Tibial nerve (tissue), 4 donors: ENCODE measurements around the gene SSTR3. TPM values are rescaled to one million over a fixed set of nuclear protein-coding genes. Genes with fewer than 3 reads are reported as not detected.
"Not testable (repeated sequence)": the region's sequence is repeated elsewhere in the genome, so short reads cannot be mapped to it uniquely, and the experiment has no call there.

Experiments
- DNase-seq, 2 donors: peaks; one replicate each; pipeline ENCODE4 v3.0.0-alpha.2; 2019; ENCODE audit warnings: low spot score in 2 of 2
- H3K27ac ChIP-seq, 4 donors: fragments of 200-600 bp; sonication (generic) in 3 of 4; one replicate each; pipeline ENCODE4 v1.5.1; 2017 to 2019; ENCODE audit warnings: mild to moderate bottlenecking in 1 of 4
- H3K27me3 ChIP-seq, 2 donors: fragments of 200-600 bp; sonication (generic) in 1 of 2; one replicate each; pipeline versions ENCODE4 v1.5.1 to v1.6.0; 2017 to 2019
- H3K36me3 ChIP-seq, 3 donors: fragments of 200-600 bp; sonication (generic); one replicate each; pipeline ENCODE4 v1.5.1; 2018 to 2019
- H3K4me1 ChIP-seq, 4 donors: fragments of 200-600 bp; sonication (generic) in 3 of 4; one replicate each; pipeline ENCODE4 v1.5.1; 2017 to 2019
- H3K4me3 ChIP-seq, 4 donors: fragments of 200-600 bp; sonication (generic) in 3 of 4; one replicate each; pipeline ENCODE4 v1.5.1; 2017 to 2019; ENCODE audit warnings: mild to moderate bottlenecking in 1 of 4, moderate library complexity in 1 of 4
- H3K9me3 ChIP-seq, 4 donors: fragments of 200-600 bp; sonication (generic) in 3 of 4; one replicate each; pipeline ENCODE4 v1.5.1; 2017 to 2019
- EP300 ChIP-seq, 2 donors: sonication (generic); formaldehyde crosslinking; IDR thresholded peaks; one replicate each; pipeline ENCODE4 v1.6.1; 2017; ENCODE audit warnings: antibody characterized with exemption in 2 of 2, mild to moderate bottlenecking in 1 of 2
- POLR2A ChIP-seq, 2 donors: fragments of 450-650 bp; IDR thresholded peaks; one replicate each; pipeline ENCODE4 v1.6.1; 2017; ENCODE audit warnings: antibody characterized with exemption in 2 of 2, mild to moderate bottlenecking in 2 of 2, moderate library complexity in 2 of 2
- WGBS, 2 donors: methylation state at CpG; one replicate each; pipeline ENCODE4 v1.1.5; 2018; 5-methylcytosine and 5-hydroxymethylcytosine counted together
- total RNA-seq, 4 donors: library from RNA; depleted of rRNA; stranded (reverse); fragments of >200 nt; gene quantifications; one replicate each; pipeline ENCODE4 v1.1.0, GENCODE V29; 2016
- TF ChIP-seq, protein P1 (sequence below), 5 experiments: fragments of 200-600 bp in 3 of 5; fragments of 450-650 bp in 2 of 5; sonication (generic) in 3 of 5; IDR thresholded peaks; one replicate each; pipeline ENCODE4 v1.5.1; 2016 to 2019; ENCODE audit warnings: antibody characterized with exemption in 5 of 5, mild to moderate bottlenecking in 3 of 5, moderate library complexity in 2 of 5

SSTR3 gene
- total RNA-seq, 4 donors from 2014 or later, result not detected

GRCh38 chr22:37171662-37172061, 40.6 kb downstream of the SSTR3 start:
- no peaks in the 10 kb centered on the region for H3K9me3 ChIP-seq
- peaks cover 0 to 30% (median 11%) of the 10 kb centered on the region in 4 donors for H3K4me1 ChIP-seq
- no peaks in the 10 kb centered on the region for H3K36me3 ChIP-seq
- H3K27ac ChIP-seq, result no peak overlapping the region
- no peak overlapping the region for H3K4me3 ChIP-seq
- no peak for DNase-seq
- no peaks in the 10 kb centered on the region for H3K27me3 ChIP-seq
- 60 to 70% methylated on average over 5 of the region's 5 CpGs for WGBS, 2 donors
- TF ChIP-seq, protein P1, sequence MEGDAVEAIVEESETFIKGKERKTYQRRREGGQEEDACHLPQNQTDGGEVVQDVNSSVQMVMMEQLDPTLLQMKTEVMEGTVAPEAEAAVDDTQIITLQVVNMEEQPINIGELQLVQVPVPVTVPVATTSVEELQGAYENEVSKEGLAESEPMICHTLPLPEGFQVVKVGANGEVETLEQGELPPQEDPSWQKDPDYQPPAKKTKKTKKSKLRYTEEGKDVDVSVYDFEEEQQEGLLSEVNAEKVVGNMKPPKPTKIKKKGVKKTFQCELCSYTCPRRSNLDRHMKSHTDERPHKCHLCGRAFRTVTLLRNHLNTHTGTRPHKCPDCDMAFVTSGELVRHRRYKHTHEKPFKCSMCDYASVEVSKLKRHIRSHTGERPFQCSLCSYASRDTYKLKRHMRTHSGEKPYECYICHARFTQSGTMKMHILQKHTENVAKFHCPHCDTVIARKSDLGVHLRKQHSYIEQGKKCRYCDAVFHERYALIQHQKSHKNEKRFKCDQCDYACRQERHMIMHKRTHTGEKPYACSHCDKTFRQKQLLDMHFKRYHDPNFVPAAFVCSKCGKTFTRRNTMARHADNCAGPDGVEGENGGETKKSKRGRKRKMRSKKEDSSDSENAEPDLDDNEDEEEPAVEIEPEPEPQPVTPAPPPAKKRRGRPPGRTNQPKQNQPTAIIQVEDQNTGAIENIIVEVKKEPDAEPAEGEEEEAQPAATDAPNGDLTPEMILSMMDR (IDR thresholded peaks at IDR 0.05), result no peak
- TF ChIP-seq EP300 (IDR thresholded peaks at IDR 0.05), result no peak
- TF ChIP-seq POLR2A (IDR thresholded peaks at IDR 0.05), result no peak

DNA sequence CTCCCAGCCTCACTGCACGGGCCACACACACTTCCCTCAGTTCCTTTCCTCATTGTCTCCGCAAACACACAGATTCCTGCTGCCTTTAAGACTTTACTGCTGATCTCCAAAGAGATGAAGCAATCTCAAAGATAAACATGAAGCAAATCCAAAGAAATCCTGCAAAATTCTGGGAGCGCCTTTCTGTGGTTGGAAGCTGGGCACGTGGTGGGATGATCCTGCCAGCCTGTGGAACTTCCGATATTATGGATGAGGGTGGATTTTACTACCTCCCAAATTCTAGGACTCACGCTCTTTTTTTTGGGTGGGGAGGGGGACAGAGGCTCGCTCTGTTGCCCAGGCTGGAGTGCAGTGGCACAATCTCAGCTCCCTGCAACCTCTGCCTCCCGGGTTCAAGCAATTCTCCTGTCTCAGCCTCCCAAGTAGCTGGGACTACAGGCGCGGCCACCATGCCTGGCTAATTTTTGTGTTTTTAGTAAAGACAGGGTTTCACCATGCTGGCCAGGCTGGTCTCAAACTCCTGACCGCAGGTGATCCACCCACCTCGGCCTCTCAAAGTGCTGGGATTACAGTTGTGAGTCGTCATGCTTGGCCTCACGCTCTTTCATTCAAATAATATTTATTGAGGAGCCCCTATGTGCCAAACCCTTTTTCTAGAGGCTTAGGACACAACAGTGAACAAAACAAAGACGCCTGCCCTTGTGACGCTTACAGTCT, 41.4 kb downstream of the SSTR3 start:
- TF ChIP-seq EP300 (IDR thresholded peaks at IDR 0.05), result peak in 1 of 2 donors; percentile 59
- peaks cover 0 to 24% (median 3%) of the 10 kb centered on the region in 4 donors for H3K4me1 ChIP-seq
- H3K36me3 ChIP-seq, H3K27me3 ChIP-seq, H3K4me3 ChIP-seq, H3K9me3 ChIP-seq: not testable (repeated sequence)
- peak in 1 of 2 donors; percentile 11 for DNase-seq
- 83 to 85% methylated on average over 16 of the region's 16 CpGs for WGBS, 2 donors
- peak overlapping the region in 1 of 4 donors; percentile 63 for H3K27ac ChIP-seq

- Histone ChIP-seq H3K4me1 (peaks cover 0 to 19% (median 0%) of the 10 kb centered on the region in 4 donors), H3K27ac (peak overlapping the region in 2 of 4 donors; percentile 36 to 63), H3K27me3 (no peaks in the 10 kb centered on the region), H3K4me3 (no peak overlapping the region), H3K36me3 (no peaks in the 10 kb centered on the region), H3K9me3 (no peaks in the 10 kb centered on the region)
- peak in 1 of 2 donors; percentile 8 for DNase-seq
- WGBS, 2 donors, result 80 to 85% methylated on average over 9 to 10 of the region's 10 CpGs
- TF ChIP-seq, protein P1 (IDR thresholded peaks at IDR 0.05), result no peak
- TF ChIP-seq POLR2A (IDR thresholded peaks at IDR 0.05) (no peak), EP300 (IDR thresholded peaks at IDR 0.05) (no peak)
Measured at GRCh38 chr22:37169947-37170688, 42.2 kb downstream of the SSTR3 start.

DNA sequence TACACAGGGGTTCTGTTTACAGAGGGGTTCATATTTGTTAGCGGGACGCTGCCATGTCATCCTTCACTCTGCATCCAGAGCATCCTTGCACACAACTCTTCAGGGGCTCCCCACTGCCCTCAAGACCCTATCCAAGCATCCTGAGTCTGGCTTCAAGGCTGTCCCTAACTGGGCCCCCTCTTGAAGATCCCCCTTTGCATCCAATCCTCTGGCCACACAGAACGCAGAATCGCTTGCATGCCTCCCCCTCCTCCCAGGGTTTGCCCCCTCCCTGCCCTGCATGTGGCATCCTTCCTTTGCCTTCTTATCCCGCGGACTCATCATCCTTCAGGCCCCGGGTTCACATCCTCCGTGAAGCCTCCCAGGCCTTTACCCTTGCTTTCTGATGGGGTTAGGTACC, 42.9 kb downstream of the SSTR3 start:
- 76 to 91% methylated on average over 8 of the region's 8 CpGs for WGBS, 2 donors
- no peaks in the 10 kb centered on the region for H3K27me3 ChIP-seq
- H3K9me3 ChIP-seq, result no peaks in the 10 kb centered on the region
- TF ChIP-seq, protein P1 (IDR thresholded peaks at IDR 0.05), result no peak
- TF ChIP-seq EP300 (IDR thresholded peaks at IDR 0.05) (no peak), POLR2A (IDR thresholded peaks at IDR 0.05) (no peak)
- no peaks in the 10 kb centered on the region for H3K36me3 ChIP-seq
- H3K27ac ChIP-seq, result no peak overlapping the region
- peak in 1 of 2 donors; percentile 4 for DNase-seq
- H3K4me3 ChIP-seq, result no peak overlapping the region
- peaks cover 0 to 19% (median 0%) of the 10 kb centered on the region in 4 donors for H3K4me1 ChIP-seq

DNA sequence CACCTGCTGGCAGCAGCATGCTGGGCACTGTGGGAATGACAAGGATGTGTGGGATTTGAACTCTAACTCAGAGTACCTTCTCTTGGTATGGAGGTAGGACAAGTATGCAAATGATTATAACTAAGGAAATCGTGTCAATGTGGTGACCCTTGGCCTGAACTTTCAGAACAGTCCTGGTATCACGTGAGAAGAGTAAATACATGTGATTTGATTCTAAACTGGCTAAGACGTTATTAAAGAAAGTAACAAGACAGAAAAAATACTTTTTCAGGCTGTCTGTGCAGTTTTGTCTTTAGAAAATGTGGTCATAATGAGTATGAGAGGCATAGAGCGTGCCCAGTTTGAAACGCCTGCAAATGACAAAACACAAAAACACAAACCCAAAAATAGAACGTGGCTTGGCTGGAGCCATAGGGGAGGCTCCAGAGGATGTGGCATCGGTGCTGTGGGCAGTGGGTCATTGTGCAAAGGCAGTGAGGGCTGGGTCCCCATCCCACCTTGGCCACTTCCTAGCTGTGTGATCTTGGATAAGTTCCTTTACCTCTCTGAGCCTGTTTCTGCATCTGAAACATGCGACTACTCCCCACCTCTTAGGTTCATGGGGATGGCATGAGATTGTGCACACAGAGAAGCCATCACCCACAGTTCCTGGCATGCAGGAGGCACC, 44.2 kb downstream of the SSTR3 start:
- Histone ChIP-seq H3K4me1 (peaks cover 0 to 19% (median 2%) of the 10 kb centered on the region in 4 donors), H3K9me3 (no peaks in the 10 kb centered on the region), H3K27me3 (no peaks in the 10 kb centered on the region), H3K27ac (peak overlapping the region in 1 of 4 donors; percentile 16), H3K36me3 (no peaks in the 10 kb centered on the region), H3K4me3 (no peak overlapping the region)
- peak in 1 of 2 donors; percentile 1 for DNase-seq
- TF ChIP-seq, protein P1 (IDR thresholded peaks at IDR 0.05), result no peak
- TF ChIP-seq POLR2A (IDR thresholded peaks at IDR 0.05) (no peak), EP300 (IDR thresholded peaks at IDR 0.05) (no peak)
- 60 to 61% methylated on average over 8 of the region's 8 CpGs for WGBS, 2 donors
